Adipocyte (in vitro differentiated cells): ENCODE data around the gene DBNDD1.
"Not testable (repeated sequence)": the region's sequence is repeated elsewhere in the genome, so short reads cannot be mapped to it uniquely, and the experiment has no call there.

Source experiments
- DNase-seq: peaks from one replicate; pipeline ENCODE4 v3.0.0-alpha.2; 2015; ENCODE audit warnings: low read depth
- H3K27me3 ChIP-seq: replicated peaks from 2 replicates; pipeline ENCODE4 v1.7.0; 2013; ENCODE audit warnings: mild to moderate bottlenecking, low read length, moderate library complexity; ENCODE audit not compliant: control insufficient read depth, insufficient read depth
- H3K36me3 ChIP-seq: 2 replicates; pipeline ENCODE4 v1.7.0; 2013; ENCODE audit warnings: low read length, mild to moderate bottlenecking, moderate library complexity; ENCODE audit not compliant: control insufficient read depth, insufficient read depth, severe bottlenecking
- H3K4me1 ChIP-seq: 2 replicates; pipeline ENCODE4 v1.7.0; 2013; ENCODE audit warnings: mild to moderate bottlenecking, low read length, moderate library complexity; ENCODE audit not compliant: control insufficient read depth, insufficient read depth
- H3K4me3 ChIP-seq: 2 replicates; pipeline ENCODE4 v1.7.0; 2013; ENCODE audit warnings: mild to moderate bottlenecking, low read length, moderate library complexity
- H3K9ac ChIP-seq: 2 replicates; pipeline ENCODE4 v1.7.0; 2013; ENCODE audit warnings: mild to moderate bottlenecking, low read length, moderate library complexity
- H3K9me3 ChIP-seq: 2 replicates; pipeline ENCODE4 v1.7.0; 2013; ENCODE audit warnings: mild to moderate bottlenecking, low read length, moderate library complexity; ENCODE audit not compliant: control insufficient read depth

DBNDD1 gene

GRCh38 chr16:90018652-90019542, at the start of gene DBNDD1:
Gene DBNDD1, minus strand, starts transcription at chr16:90019456. Its CDS starts 115 bp downstream, at chr16:90019341.
- peak within 1 kb of the TSS; percentile 45 for H3K9ac ChIP-seq
- DNase-seq = no peak
- H3K9me3 ChIP-seq = no peaks in the 10 kb centered on the region
- peak within 1 kb of the TSS; percentile 63 for H3K4me3 ChIP-seq
- H3K36me3 ChIP-seq = no peaks in the 10 kb centered on the region
- no peaks in the 10 kb centered on the region for H3K27me3 ChIP-seq
- H3K4me1 ChIP-seq = peaks cover 19% of the 10 kb centered on the region

- no peak for DNase-seq
- peaks cover 11% of the 10 kb centered on the region for H3K4me1 ChIP-seq
- no peaks in the 10 kb centered on the region for H3K9me3 ChIP-seq
- H3K27me3 ChIP-seq = peaks cover 10% of the 10 kb centered on the region
- no peak overlapping the region for H3K9ac ChIP-seq
- no peak overlapping the region for H3K4me3 ChIP-seq
- no peaks in the 10 kb centered on the region for H3K36me3 ChIP-seq
Measured at GRCh38 chr16:90061437-90061836, 42.2 kb upstream of the DBNDD1 start.

GRCh38 chr16:90057738-90058173, 38.5 kb upstream of the DBNDD1 start:
- Histone ChIP-seq H3K9ac (no peak overlapping the region), H3K4me1 (peaks cover 11% of the 10 kb centered on the region), H3K9me3 (peaks cover 15% of the 10 kb centered on the region), H3K4me3 (no peak overlapping the region), H3K27me3 (no peaks in the 10 kb centered on the region), H3K36me3 (no peaks in the 10 kb centered on the region)
- DNase-seq = no peak

- H3K4me3 ChIP-seq, DNase-seq, H3K9ac ChIP-seq, H3K27me3 ChIP-seq, H3K36me3 ChIP-seq: not testable (repeated sequence)
- Histone ChIP-seq H3K4me1 (peaks cover 11% of the 10 kb centered on the region), H3K9me3 (peaks cover 15% of the 10 kb centered on the region)
Measured at GRCh38 chr16:90056521-90056920, 37.3 kb upstream of the DBNDD1 start.

GRCh38 chr16:90055371-90055770, 36.1 kb upstream of the DBNDD1 start:
- Histone ChIP-seq H3K4me1 (peaks cover 11% of the 10 kb centered on the region), H3K27me3 (no peaks in the 10 kb centered on the region), H3K9me3 (peaks cover 15% of the 10 kb centered on the region), H3K4me3 (no peak overlapping the region), H3K9ac (no peak overlapping the region), H3K36me3 (no peaks in the 10 kb centered on the region)
- no peak for DNase-seq

- H3K9me3 ChIP-seq = peaks cover 15% of the 10 kb centered on the region
- no peaks in the 10 kb centered on the region for H3K36me3 ChIP-seq
- no peak overlapping the region for H3K4me3 ChIP-seq
- H3K9ac ChIP-seq = no peak overlapping the region
- no peaks in the 10 kb centered on the region for H3K27me3 ChIP-seq
- peaks cover 11% of the 10 kb centered on the region for H3K4me1 ChIP-seq
- DNase-seq = no peak
Measured at GRCh38 chr16:90054554-90054953, 35.3 kb upstream of the DBNDD1 start.

GRCh38 chr16:90053902-90054500, 34.7 kb upstream of the DBNDD1 start:
- Histone ChIP-seq H3K27me3 (no peaks in the 10 kb centered on the region), H3K4me1 (peaks cover 11% of the 10 kb centered on the region), H3K9ac (no peak overlapping the region), H3K4me3 (no peak overlapping the region), H3K9me3 (peaks cover 15% of the 10 kb centered on the region), H3K36me3 (no peaks in the 10 kb centered on the region)
- no peak for DNase-seq

- no peaks in the 10 kb centered on the region for H3K36me3 ChIP-seq
- no peak overlapping the region for H3K4me3 ChIP-seq
- H3K9me3 ChIP-seq = peaks cover 15% of the 10 kb centered on the region
- H3K9ac ChIP-seq = no peak overlapping the region
- peaks cover 12% of the 10 kb centered on the region for H3K4me1 ChIP-seq
- no peak for DNase-seq
- no peaks in the 10 kb centered on the region for H3K27me3 ChIP-seq
Measured at GRCh38 chr16:90050969-90051368, 31.7 kb upstream of the DBNDD1 start.

- H3K4me3 ChIP-seq = no peak overlapping the region
- no peak for DNase-seq
- peaks cover 12% of the 10 kb centered on the region for H3K4me1 ChIP-seq
- H3K36me3 ChIP-seq = no peaks in the 10 kb centered on the region
- no peaks in the 10 kb centered on the region for H3K27me3 ChIP-seq
- peaks cover 2% of the 10 kb centered on the region for H3K9me3 ChIP-seq
- no peak overlapping the region for H3K9ac ChIP-seq
Measured at GRCh38 chr16:90048737-90049330, 29.6 kb upstream of the DBNDD1 start.

- H3K4me1 ChIP-seq = peaks cover 12% of the 10 kb centered on the region
- DNase-seq = no peak
- no peak overlapping the region for H3K9ac ChIP-seq
Measured at GRCh38 chr16:90048347-90048722, 29.1 kb upstream of the DBNDD1 start.

GRCh38 chr16:90047714-90048346, 28.6 kb upstream of the DBNDD1 start:
- no peak for DNase-seq
- Histone ChIP-seq H3K4me3 (peak overlapping the region; percentile 58), H3K27me3 (no peaks in the 10 kb centered on the region), H3K4me1 (peaks cover 12% of the 10 kb centered on the region), H3K9ac (peak overlapping the region; percentile 64), H3K9me3 (no peaks in the 10 kb centered on the region), H3K36me3 (peaks cover 8% of the 10 kb centered on the region)

More at GRCh38 chr16:90048347-90048722, 29.1 kb upstream of the DBNDD1 start:
- Histone ChIP-seq H3K4me3 (no peak overlapping the region), H3K36me3 (peaks cover 3% of the 10 kb centered on the region), H3K27me3 (no peaks in the 10 kb centered on the region), H3K9me3 (no peaks in the 10 kb centered on the region)
